ENCODE results near the gene BORCS6. TPM values are rescaled to one million over a fixed set of nuclear protein-coding genes. Genes with fewer than 3 reads are reported as not detected.
A peak's percentile ranks its signal among the peaks of the same experiment; 100 is the strongest.

BORCS6 gene
- polyA plus RNA-seq, 3 donors: 5.4 to 14.1 (median 13.9) TPM

GRCh38 chr17:8223356-8224126, 33.6 kb upstream of the BORCS6 start:
- peaks cover 18 to 29% of the 10 kb centered on the region in 2 donors for H3K36me3 ChIP-seq (replicated peaks in 1 of 2; ENCODE audit: control insufficient read depth in 1 of 2, insufficient read depth in 2 of 2, low read length in 2 of 2)
- H3K9me3 ChIP-seq (replicated peaks in 1 of 2; ENCODE audit: control insufficient read depth in 1 of 2, insufficient read depth in 1 of 2, low read length in 2 of 2): no peaks in the 10 kb centered on the region
- Mint-ChIP-seq H3K36me3 (peaks cover 34 to 39% of the 10 kb centered on the region in 2 donors), H3K27me3 (ENCODE audit: low read depth in 3 of 3) (peaks cover 0 to 5% (median 0%) of the 10 kb centered on the region in 3 donors), H3K27ac (peak overlapping the region; percentile 98 to 99 (median 98)), H3K9me3 (peaks cover 0 to 3% (median 0%) of the 10 kb centered on the region in 7 donors), H3K4me3 (peak overlapping the region; percentile 96 to 98), H3K4me1 (peaks cover 48% of the 10 kb centered on the region)
- peak overlapping the region; percentile 74 to 96 (median 93) for H3K4me3 ChIP-seq (replicated peaks in 1 of 3; ENCODE audit: low read depth in 2 of 3, low read length in 3 of 3)
- peaks cover 34% of the 10 kb centered on the region for H3K79me2 ChIP-seq (ENCODE audit: insufficient read depth, low read length)
- H3K9ac ChIP-seq (ENCODE audit: insufficient read depth, low read length, poor library complexity, severe bottlenecking): peak overlapping the region; percentile 88
- H2AFZ ChIP-seq (ENCODE audit: insufficient read depth, low read depth, low read length, poor library complexity, severe bottlenecking): peak overlapping the region; percentile 82
- 21% methylated on average over 13 of the region's 27 CpGs for WGBS (ENCODE audit: insufficient coverage)
- peak overlapping the region; percentile 93 to 94 for H3K27ac ChIP-seq (ENCODE audit: low read depth in 1 of 2, low read length in 2 of 2)
- peak; percentile 24 for TF ChIP-seq CTCF (IDR thresholded peaks at IDR 0.05)
- H3K4me1 ChIP-seq (ENCODE audit: control insufficient read depth in 1 of 2, insufficient read depth in 2 of 2, low read length in 2 of 2): peaks cover 35 to 47% of the 10 kb centered on the region in 2 donors
- intact Hi-C loops (cut with micrococcal nuclease): loop anchor here (2.0 to 5.0 kb wide), 6 partner anchors 23 to 106 kb away; partner anchors contain the start of genes ALOXE3 (in 1 of the 2), BORCS6 (in 1 of the 2), CTC1 (in 1 of the 2) and PFAS (in 1 of the 2)
- DNase-seq: peak; percentile 51 to 71 (median 57)
- H3K27me3 ChIP-seq (ENCODE audit: control insufficient read depth in 2 of 2, insufficient read depth in 2 of 2, low read length in 2 of 2): no peaks in the 10 kb centered on the region
- peak overlapping the region; percentile 84 for H3K4me2 ChIP-seq (replicated peaks; ENCODE audit: extremely low read depth, low read length, poor library complexity, severe bottlenecking)
- H4K20me1 ChIP-seq (ENCODE audit: insufficient read depth, low read length): peaks cover 18% of the 10 kb centered on the region

GRCh38 chr17:8222630-8223355, 32.8 kb upstream of the BORCS6 start:
- WGBS (ENCODE audit: insufficient coverage): 0% methylated on average over 48 of the region's 49 CpGs
- Mint-ChIP-seq H3K27me3 (ENCODE audit: low read depth in 3 of 3) (peaks cover 0 to 5% (median 0%) of the 10 kb centered on the region in 3 donors), H3K27ac (peak overlapping the region; percentile 98 to 99 (median 98)), H3K4me1 (peaks cover 48% of the 10 kb centered on the region), H3K9me3 (peaks cover 0 to 3% (median 0%) of the 10 kb centered on the region in 7 donors), H3K4me3 (peak overlapping the region; percentile 96 to 98), H3K36me3 (peaks cover 31 to 34% of the 10 kb centered on the region in 2 donors)
- Histone ChIP-seq H3K9me3 (replicated peaks in 1 of 2; ENCODE audit: control insufficient read depth in 1 of 2, insufficient read depth in 1 of 2, low read length in 2 of 2) (no peaks in the 10 kb centered on the region), H3K79me2 (ENCODE audit: insufficient read depth, low read length) (peaks cover 34% of the 10 kb centered on the region), H3K4me3 (replicated peaks in 1 of 3; ENCODE audit: low read depth in 2 of 3, low read length in 3 of 3) (peak overlapping the region; percentile 74 to 96 (median 93)), H3K36me3 (replicated peaks in 1 of 2; ENCODE audit: control insufficient read depth in 1 of 2, insufficient read depth in 2 of 2, low read length in 2 of 2) (peaks cover 14 to 29% of the 10 kb centered on the region in 2 donors), H3K4me2 (replicated peaks; ENCODE audit: extremely low read depth, low read length, poor library complexity, severe bottlenecking) (peak overlapping the region; percentile 84), H3K27ac (ENCODE audit: low read depth in 1 of 2, low read length in 2 of 2) (peak overlapping the region; percentile 93 to 94), H3K4me1 (ENCODE audit: control insufficient read depth in 1 of 2, insufficient read depth in 2 of 2, low read length in 2 of 2) (peaks cover 35 to 47% of the 10 kb centered on the region in 2 donors), H4K20me1 (ENCODE audit: insufficient read depth, low read length) (peaks cover 17% of the 10 kb centered on the region), H3K27me3 (ENCODE audit: control insufficient read depth in 2 of 2, insufficient read depth in 2 of 2, low read length in 2 of 2) (no peaks in the 10 kb centered on the region), H3K9ac (ENCODE audit: insufficient read depth, low read length, poor library complexity, severe bottlenecking) (peak overlapping the region; percentile 88), H2AFZ (ENCODE audit: insufficient read depth, low read depth, low read length, poor library complexity, severe bottlenecking) (peak overlapping the region; percentile 84)
- peak; percentile 90 to 93 (median 93) for DNase-seq
- intact Hi-C loops (cut with micrococcal nuclease): loop anchor here (2.0 to 5.0 kb wide), 6 partner anchors 24 to 105 kb away; partner anchors contain the start of genes ALOXE3 (in 1 of the 2), BORCS6 (in 1 of the 2), CTC1 (in 1 of the 2) and PFAS (in 1 of the 2)
- TF ChIP-seq CTCF (IDR thresholded peaks at IDR 0.05): no peak
